HG03342 (cell line): ENCODE measurements around the gene RPLP2.
A peak's percentile ranks its signal among the peaks of the same experiment; 100 is the strongest.

Experiments
- ATAC-seq: cut with Tn5 transposase; IDR thresholded peaks from one replicate; pipeline ENCODE4 v1.9.1; 2021; ENCODE audit warnings: mild to moderate bottlenecking, moderate library complexity; ENCODE audit not compliant: unreplicated experiment

RPLP2 gene

GRCh38 chr11:790721-791564 is 18.8 kb upstream of the RPLP2 start:
- ATAC-seq = no peak

GRCh38 chr11:791658-792534 is 17.9 kb upstream of the RPLP2 start:
- no peak for ATAC-seq

- no peak for ATAC-seq
Measured at GRCh38 chr11:792535-792821, 17.3 kb upstream of the RPLP2 start.

DNA sequence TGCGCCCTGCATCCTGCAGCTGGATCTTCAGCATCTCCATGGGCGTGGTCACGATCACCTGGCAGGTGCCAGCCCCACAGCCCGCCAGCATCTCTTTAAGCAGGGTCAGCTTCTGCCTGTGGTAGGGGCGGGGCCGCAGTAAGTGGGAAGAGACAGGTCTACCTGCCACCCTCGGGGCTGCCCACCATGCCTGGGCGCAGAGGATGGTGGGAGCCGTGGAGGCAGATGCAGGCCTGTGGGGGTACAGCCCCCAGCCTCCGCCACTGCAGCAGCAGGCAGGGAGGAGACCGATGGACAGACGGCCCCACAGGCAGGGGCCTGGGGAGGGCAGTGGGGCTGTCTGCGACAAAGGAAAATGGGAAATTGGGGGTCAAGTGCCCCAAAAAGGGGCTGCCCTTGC is 16.9 kb upstream of the RPLP2 start:
- ATAC-seq = no peak

DNA sequence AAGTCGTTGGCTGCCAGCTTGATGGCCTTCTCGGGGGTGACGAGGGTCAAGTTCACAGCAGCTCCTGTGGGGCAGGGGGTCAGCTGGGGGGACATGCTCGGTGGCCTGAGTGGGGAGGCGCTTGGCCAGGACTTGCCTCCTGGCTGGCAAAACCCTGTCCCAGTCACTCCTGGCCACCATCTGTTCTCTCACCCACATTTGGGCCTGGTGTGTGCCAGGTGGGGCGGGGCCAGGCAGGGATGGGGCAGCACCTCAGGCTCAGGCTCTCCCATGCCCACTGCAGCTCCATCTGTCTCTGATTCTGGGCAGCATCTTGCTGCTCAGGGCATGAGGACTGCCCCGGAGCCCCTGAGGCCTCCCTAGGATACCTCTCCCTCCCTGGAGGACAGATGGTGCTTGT is 16.2 kb upstream of the RPLP2 start:
- ATAC-seq = no peak

DNA sequence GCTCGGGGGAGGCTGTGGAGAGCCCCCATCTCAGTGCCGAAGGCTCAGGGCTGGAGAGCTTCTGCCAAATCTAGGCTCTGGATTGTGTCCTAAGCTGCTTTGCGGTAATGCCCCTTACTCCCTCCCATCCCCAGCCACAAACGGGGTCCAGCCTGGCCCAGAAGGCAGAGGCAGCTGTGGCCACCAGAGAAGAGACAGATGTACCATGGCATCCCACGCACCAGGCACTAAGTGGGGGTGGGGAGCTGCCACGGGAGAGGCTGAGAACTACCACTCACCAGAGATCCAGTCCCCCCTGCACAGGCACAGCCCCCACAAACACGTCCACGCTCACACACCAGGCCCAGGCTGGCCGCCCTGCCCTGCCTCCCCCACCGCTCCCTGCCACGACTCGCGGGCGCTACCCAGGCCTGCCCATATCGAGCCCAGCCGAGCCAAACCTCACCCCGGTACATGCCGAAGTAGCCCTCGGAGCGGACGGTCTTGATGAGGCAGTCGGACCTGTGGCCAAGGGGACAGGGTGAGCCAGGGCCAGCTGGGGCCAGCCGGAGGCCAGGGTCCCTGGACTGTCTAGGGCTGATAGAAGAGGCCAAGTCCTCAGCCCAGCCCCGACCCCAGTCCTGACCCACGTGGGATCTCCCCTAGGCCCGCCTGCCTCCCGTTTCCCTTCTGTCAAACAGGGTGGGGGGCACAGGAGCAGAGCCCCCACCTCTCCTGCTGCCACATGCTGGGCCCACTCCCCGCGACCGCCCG is 15.6 kb upstream of the RPLP2 start:
- no peak for ATAC-seq

- no peak for ATAC-seq
Measured at GRCh38 chr11:794766-795633, 14.8 kb upstream of the RPLP2 start.

DNA sequence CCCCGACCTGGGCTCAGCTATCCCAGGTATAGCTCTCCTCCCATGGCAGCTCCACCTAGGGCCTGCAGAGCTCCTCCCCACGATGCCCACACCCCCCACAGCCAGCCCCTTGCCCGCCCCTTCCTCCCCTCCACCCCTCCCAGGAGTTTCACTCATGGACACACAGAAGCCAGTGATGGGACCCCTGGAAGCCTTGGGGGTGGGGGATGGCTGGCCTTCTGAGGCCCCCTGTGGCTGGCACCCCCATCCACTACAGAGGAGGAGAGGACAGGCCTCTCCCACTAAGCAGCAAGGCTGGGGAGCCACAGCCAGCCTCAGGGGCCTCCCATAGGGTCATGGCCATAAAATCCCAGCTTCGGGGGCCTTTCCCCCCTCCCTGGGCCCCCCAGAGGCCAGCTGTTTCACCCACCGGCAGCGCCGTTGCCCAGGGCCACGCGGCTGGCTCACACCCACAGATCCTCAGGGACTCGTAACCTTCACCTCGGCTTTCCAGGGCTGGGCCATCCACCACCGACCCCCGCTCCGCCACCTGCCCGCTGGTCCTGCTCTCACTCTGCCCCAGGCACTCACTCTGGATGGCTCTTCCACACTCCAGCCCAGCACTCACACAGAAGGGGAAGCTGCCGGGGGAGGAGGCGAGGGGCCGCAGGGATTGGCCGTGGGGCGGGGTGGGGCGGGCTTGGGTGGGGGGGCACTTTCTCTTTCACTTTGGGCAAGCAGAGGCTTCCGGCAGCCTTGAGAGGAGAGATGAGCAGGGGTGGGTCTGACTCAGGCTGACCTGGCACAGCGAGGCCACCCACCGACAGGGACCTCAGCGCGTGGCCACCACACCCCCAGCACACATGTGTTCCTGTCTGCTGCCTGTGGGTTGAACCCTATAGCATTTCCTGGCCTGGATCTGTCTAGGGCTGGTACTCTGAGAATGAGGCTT is 13.9 kb upstream of the RPLP2 start:
- peak; percentile 16 for ATAC-seq

- ATAC-seq = no peak
Measured at GRCh38 chr11:796565-797295, 13.0 kb upstream of the RPLP2 start.

- peak; percentile 42 for ATAC-seq
Measured at GRCh38 chr11:797296-798092, 12.3 kb upstream of the RPLP2 start.

GRCh38 chr11:798093-798713 is 11.6 kb upstream of the RPLP2 start, which contains the start of gene SLC25A22:
SLC25A22 (minus strand) TSS chr11:798281; CDS start chr11:795006, 3,275 bp downstream.
- peak; percentile 58 for ATAC-seq

GRCh38 chr11:799641-800316 is 10.0 kb upstream of the RPLP2 start:
- ATAC-seq = no peak

GRCh38 chr11:800473-800872 is 9.3 kb upstream of the RPLP2 start:
- no peak for ATAC-seq

GRCh38 chr11:801097-801780 is 8.5 kb upstream of the RPLP2 start:
- no peak for ATAC-seq

- no peak for ATAC-seq
Measured at GRCh38 chr11:802018-802617, 7.6 kb upstream of the RPLP2 start.
